ENCODE measurements around the gene FAM161B.

- TF ChIP-seq POLR2AphosphoS5 (IDR thresholded peaks at IDR 0.05; ENCODE audit: borderline replicate concordance, low read depth, low read length) (no peak), EZH2 (IDR thresholded peaks at IDR 0.05) (no peak)
Observed at GRCh38 chr14:73945159-73945670, 4.7 kb downstream of the FAM161B start.

Data from SK-N-MC (cell line).